CD8-positive, alpha-beta memory T cell (primary cell): ENCODE measurements around the gene TTC12. TPM values are rescaled to one million over a fixed set of nuclear protein-coding genes. Genes with fewer than 3 reads are reported as not detected.

Source experiments
- CTCF ChIA-PET: fragments of 350-600 bp; sonication (Branson Sonifier 250); formaldehyde crosslinking; loops from one replicate; lab custom pipeline; 2021; ENCODE audit warnings: antibody characterized with exemption; lab: Charles Lee
- POLR2A ChIA-PET: fragments of 350-600 bp; sonication (Branson Sonifier 250); formaldehyde crosslinking; loops from one replicate; lab custom pipeline; 2021; ENCODE audit warnings: antibody characterized with exemption; lab: Charles Lee
- DNase-seq, 5 donors: peaks; one replicate each; pipeline versions ENCODE4 v3.0.0 to v3.0.0-alpha.2; 2020 to 2022; ENCODE audit warnings: mixed read lengths in 1 of 5
- H3K27ac ChIP-seq: one replicate; pipeline ENCODE4 v1.7.0; 2013; ENCODE audit warnings: low read depth, mild to moderate bottlenecking, low read length, moderate library complexity
- H3K27me3 ChIP-seq: 2 replicates; pipeline ENCODE4 v1.7.0; 2013; ENCODE audit warnings: low read length, mild to moderate bottlenecking; ENCODE audit not compliant: insufficient read depth, poor library complexity, severe bottlenecking
- H3K36me3 ChIP-seq: 2 replicates; pipeline ENCODE4 v1.7.0; 2013; ENCODE audit warnings: mild to moderate bottlenecking, low read length, moderate library complexity; ENCODE audit not compliant: insufficient read depth
- H3K4me1 ChIP-seq: 2 replicates; pipeline ENCODE4 v1.7.0; 2013; ENCODE audit warnings: mild to moderate bottlenecking, low read length, moderate library complexity; ENCODE audit not compliant: insufficient read depth
- H3K4me3 ChIP-seq: 2 replicates; pipeline ENCODE4 v1.7.0; 2013; ENCODE audit warnings: mild to moderate bottlenecking, low read length
- H3K9me3 ChIP-seq: 2 replicates; pipeline ENCODE4 v1.7.0; 2013; ENCODE audit warnings: mild to moderate bottlenecking, low read length
- H3K27ac Mint-ChIP-seq, 8 donors: one replicate each; pipeline ENCODE4 v1.8.0; 2020 to 2021; ENCODE audit warnings: mixed read lengths in 8 of 8, mild to moderate bottlenecking in 6 of 8, inconsistent platforms in 3 of 8, moderate library complexity in 3 of 8
- H3K27me3 Mint-ChIP-seq, 2 donors: one replicate each; pipeline ENCODE4 v1.8.0; 2020 to 2021; ENCODE audit warnings: mixed read lengths in 2 of 2, mild to moderate bottlenecking in 1 of 2, moderate library complexity in 1 of 2
- H3K36me3 Mint-ChIP-seq, 3 donors: one replicate each; pipeline ENCODE4 v1.8.0; 2020 to 2021; ENCODE audit warnings: mixed read lengths in 3 of 3, inconsistent platforms in 1 of 3, mild to moderate bottlenecking in 1 of 3
- H3K4me1 Mint-ChIP-seq, 3 donors: one replicate each; pipeline ENCODE4 v1.8.0; 2020 to 2021; ENCODE audit warnings: mixed read lengths in 3 of 3, inconsistent platforms in 1 of 3, mild to moderate bottlenecking in 1 of 3
- H3K4me3 Mint-ChIP-seq, 7 donors: one replicate each; pipeline ENCODE4 v1.8.0; 2020 to 2021; ENCODE audit warnings: mixed read lengths in 7 of 7, mild to moderate bottlenecking in 6 of 7, moderate library complexity in 4 of 7, inconsistent platforms in 2 of 7
- H3K9me3 Mint-ChIP-seq, 5 donors: one replicate each; pipeline ENCODE4 v1.8.0; 2020 to 2022; ENCODE audit warnings: mixed read lengths in 5 of 5, mild to moderate bottlenecking in 3 of 5, moderate library complexity in 2 of 5, inconsistent platforms in 1 of 5
- polyA plus RNA-seq: library from polyadenylated mRNA; unstranded; fragments of 300-500 nt; fragmentation: Illumina TruSeq; gene quantifications from one replicate; pipeline ENCODE4 v1.2.3, GENCODE V29; 2021
- total RNA-seq, 2 experiments: library from RNA; stranded (reverse); gene quantifications; one replicate each; pipeline ENCODE4 v1.2.3, GENCODE V29; 2021

The TTC12 gene
- total and polyA plus RNA-seq, 3 experiments from 2014 or later = 7.2 to 21.9 (median 20.3) TPM

GRCh38 chr11:113317339-113317738 lies 3.0 kb downstream of the TTC12 start:
- no peak for DNase-seq
- no peaks in the 10 kb centered on the region for H3K27me3 ChIP-seq
- H3K4me3 ChIP-seq = no peak overlapping the region
- Mint-ChIP-seq H3K27me3 (no peaks in the 10 kb centered on the region), H3K9me3 (no peaks in the 10 kb centered on the region), H3K36me3 (peaks cover 0 to 56% (median 14%) of the 10 kb centered on the region in 3 donors), H3K27ac (peak overlapping the region in 5 of 8 donors; percentile 0 to 94 (median 24)), H3K4me1 (peaks cover 29 to 61% (median 43%) of the 10 kb centered on the region in 3 donors), H3K4me3 (peak overlapping the region in 2 of 7 donors; percentile 19 to 74)
- no peak overlapping the region for H3K27ac ChIP-seq
- peaks cover 16% of the 10 kb centered on the region for H3K4me1 ChIP-seq
- ChIA-PET POLR2A (no interaction called here), CTCF (no interaction called here)
- H3K36me3 ChIP-seq = no peaks in the 10 kb centered on the region
- H3K9me3 ChIP-seq = no peaks in the 10 kb centered on the region

GRCh38 chr11:113319085-113319484 lies 4.7 kb downstream of the TTC12 start:
- Histone ChIP-seq H3K36me3 (no peaks in the 10 kb centered on the region), H3K4me1 (peaks cover 1% of the 10 kb centered on the region), H3K4me3 (no peak overlapping the region), H3K9me3 (no peaks in the 10 kb centered on the region), H3K27me3 (no peaks in the 10 kb centered on the region), H3K27ac (no peak overlapping the region)
- DNase-seq = no peak
- peaks cover 19 to 60% (median 37%) of the 10 kb centered on the region in 3 donors for H3K4me1 Mint-ChIP-seq
- H3K36me3 Mint-ChIP-seq = peaks cover 0 to 72% (median 20%) of the 10 kb centered on the region in 3 donors
- H3K4me3 Mint-ChIP-seq = no peak overlapping the region
- no peaks in the 10 kb centered on the region for H3K27me3 Mint-ChIP-seq
- POLR2A ChIA-PET = no interaction called here
- CTCF ChIA-PET = no interaction called here
- H3K27ac Mint-ChIP-seq = peak overlapping the region in 2 of 8 donors; percentile 62 to 67
- H3K9me3 Mint-ChIP-seq = no peaks in the 10 kb centered on the region

- Mint-ChIP-seq H3K9me3 (no peaks in the 10 kb centered on the region), H3K36me3 (peaks cover 4 to 86% (median 30%) of the 10 kb centered on the region in 3 donors), H3K4me1 (peaks cover 7 to 35% (median 16%) of the 10 kb centered on the region in 3 donors), H3K27me3 (no peaks in the 10 kb centered on the region), H3K27ac (peak overlapping the region in 1 of 8 donors; percentile 30), H3K4me3 (no peak overlapping the region)
- Histone ChIP-seq H3K27ac (no peak overlapping the region), H3K4me1 (no peaks in the 10 kb centered on the region), H3K27me3 (no peaks in the 10 kb centered on the region), H3K4me3 (no peak overlapping the region), H3K36me3 (peaks cover 7% of the 10 kb centered on the region), H3K9me3 (no peaks in the 10 kb centered on the region)
- no peak for DNase-seq
- ChIA-PET POLR2A (no interaction called here), CTCF (no interaction called here)
Measured at GRCh38 chr11:113322158-113322557, 7.8 kb downstream of the TTC12 start.

- ChIA-PET CTCF (interaction anchor here (1.6 kb wide), 1 partner anchor 11 kb away, joined by 6 read pairs; the partner anchor contains the start of gene TTC12), POLR2A (no interaction called here)
- Histone ChIP-seq H3K9me3 (no peaks in the 10 kb centered on the region), H3K4me1 (no peaks in the 10 kb centered on the region), H3K27me3 (no peaks in the 10 kb centered on the region), H3K27ac (no peak overlapping the region), H3K4me3 (no peak overlapping the region), H3K36me3 (peaks cover 15% of the 10 kb centered on the region)
- no peak overlapping the region for H3K27ac Mint-ChIP-seq
- no peaks in the 10 kb centered on the region for H3K9me3 Mint-ChIP-seq
- no peaks in the 10 kb centered on the region for H3K27me3 Mint-ChIP-seq
- H3K4me3 Mint-ChIP-seq = no peak overlapping the region
- DNase-seq = no peak
- peaks cover 8 to 86% (median 29%) of the 10 kb centered on the region in 3 donors for H3K36me3 Mint-ChIP-seq
- H3K4me1 Mint-ChIP-seq = peaks cover 4 to 22% (median 10%) of the 10 kb centered on the region in 3 donors
Measured at GRCh38 chr11:113324250-113324649, 9.9 kb downstream of the TTC12 start.

- peak overlapping the region in 1 of 8 donors; percentile 68 for H3K27ac Mint-ChIP-seq
- no peak overlapping the region for H3K4me3 Mint-ChIP-seq
- H3K36me3 Mint-ChIP-seq = peaks cover 19 to 98% (median 39%) of the 10 kb centered on the region in 3 donors
- DNase-seq = no peak
- POLR2A ChIA-PET = interaction anchor here (0.5 kb wide), 1 partner anchor 545 kb away, joined by 3 read pairs; no protein-coding TSS in a partner anchor
- CTCF ChIA-PET = no interaction called here
- Histone ChIP-seq H3K27ac (no peak overlapping the region), H3K27me3 (no peaks in the 10 kb centered on the region), H3K9me3 (no peaks in the 10 kb centered on the region), H3K36me3 (peaks cover 15% of the 10 kb centered on the region), H3K4me1 (no peaks in the 10 kb centered on the region), H3K4me3 (no peak overlapping the region)
- H3K4me1 Mint-ChIP-seq = no peaks in the 10 kb centered on the region
- no peaks in the 10 kb centered on the region for H3K27me3 Mint-ChIP-seq
- no peaks in the 10 kb centered on the region for H3K9me3 Mint-ChIP-seq
Measured at GRCh38 chr11:113329725-113330124, 15.3 kb downstream of the TTC12 start.

- H3K9me3 ChIP-seq = no peaks in the 10 kb centered on the region
- Mint-ChIP-seq H3K4me3 (no peak overlapping the region), H3K27me3 (no peaks in the 10 kb centered on the region), H3K9me3 (no peaks in the 10 kb centered on the region), H3K36me3 (peaks cover 27 to 98% (median 33%) of the 10 kb centered on the region in 3 donors), H3K27ac (no peak overlapping the region), H3K4me1 (no peaks in the 10 kb centered on the region)
- DNase-seq = no peak
- H3K4me3 ChIP-seq = no peak overlapping the region
- ChIA-PET CTCF (no interaction called here), POLR2A (no interaction called here)
- H3K36me3 ChIP-seq = peaks cover 11% of the 10 kb centered on the region
- H3K27me3 ChIP-seq = no peaks in the 10 kb centered on the region
- no peak overlapping the region for H3K27ac ChIP-seq
- no peaks in the 10 kb centered on the region for H3K4me1 ChIP-seq
Measured at GRCh38 chr11:113331441-113331840, 17.1 kb downstream of the TTC12 start.

- Histone ChIP-seq H3K36me3 (peaks cover 14% of the 10 kb centered on the region), H3K4me1 (no peaks in the 10 kb centered on the region), H3K27ac (no peak overlapping the region), H3K4me3 (no peak overlapping the region), H3K27me3 (no peaks in the 10 kb centered on the region), H3K9me3 (no peaks in the 10 kb centered on the region)
- no peaks in the 10 kb centered on the region for H3K4me1 Mint-ChIP-seq
- CTCF ChIA-PET = interaction anchor here (1.3 kb wide), 1 partner anchor 1052 kb away, joined by 3 read pairs; no protein-coding TSS in a partner anchor
- POLR2A ChIA-PET = no interaction called here
- no peaks in the 10 kb centered on the region for H3K9me3 Mint-ChIP-seq
- H3K27me3 Mint-ChIP-seq = no peaks in the 10 kb centered on the region
- H3K4me3 Mint-ChIP-seq = no peak overlapping the region
- peaks cover 26 to 97% (median 34%) of the 10 kb centered on the region in 3 donors for H3K36me3 Mint-ChIP-seq
- H3K27ac Mint-ChIP-seq = no peak overlapping the region
- DNase-seq = no peak
Measured at GRCh38 chr11:113332023-113332422, 17.6 kb downstream of the TTC12 start.

- Mint-ChIP-seq H3K9me3 (no peaks in the 10 kb centered on the region), H3K36me3 (peaks cover 29 to 97% (median 33%) of the 10 kb centered on the region in 3 donors), H3K4me1 (no peaks in the 10 kb centered on the region), H3K4me3 (no peak overlapping the region), H3K27ac (peak overlapping the region in 2 of 8 donors; percentile 5 to 33), H3K27me3 (no peaks in the 10 kb centered on the region)
- no peaks in the 10 kb centered on the region for H3K27me3 ChIP-seq
- H3K36me3 ChIP-seq = peaks cover 19% of the 10 kb centered on the region
- no peaks in the 10 kb centered on the region for H3K9me3 ChIP-seq
- ChIA-PET POLR2A (no interaction called here), CTCF (interaction anchor here (1.3 kb wide), 1 partner anchor 1052 kb away, joined by 3 read pairs; no protein-coding TSS in a partner anchor)
- H3K4me1 ChIP-seq = no peaks in the 10 kb centered on the region
- H3K4me3 ChIP-seq = no peak overlapping the region
- no peak for DNase-seq
- H3K27ac ChIP-seq = no peak overlapping the region
Measured at GRCh38 chr11:113332638-113333329, 18.4 kb downstream of the TTC12 start.
